ENCODE measurements around the gene DNAH14. TPM values are rescaled to one million over a fixed set of nuclear protein-coding genes. Genes with fewer than 3 reads are reported as not detected.
"Not testable (repeated sequence)": the region's sequence is repeated elsewhere in the genome, so short reads cannot be mapped to it uniquely, and the experiment has no call there.

DNAH14 gene
- total RNA-seq, 4 donors from 2014 or later, result under 0.01 to 142 (median 4.1) TPM

GRCh38 chr1:225318706-225319575 is 389.5 kb downstream of the DNAH14 start:
- H3K4me3 ChIP-seq, result no peak overlapping the region
- H3K27me3 ChIP-seq, result no peaks in the 10 kb centered on the region
- TF ChIP-seq, protein P1, sequence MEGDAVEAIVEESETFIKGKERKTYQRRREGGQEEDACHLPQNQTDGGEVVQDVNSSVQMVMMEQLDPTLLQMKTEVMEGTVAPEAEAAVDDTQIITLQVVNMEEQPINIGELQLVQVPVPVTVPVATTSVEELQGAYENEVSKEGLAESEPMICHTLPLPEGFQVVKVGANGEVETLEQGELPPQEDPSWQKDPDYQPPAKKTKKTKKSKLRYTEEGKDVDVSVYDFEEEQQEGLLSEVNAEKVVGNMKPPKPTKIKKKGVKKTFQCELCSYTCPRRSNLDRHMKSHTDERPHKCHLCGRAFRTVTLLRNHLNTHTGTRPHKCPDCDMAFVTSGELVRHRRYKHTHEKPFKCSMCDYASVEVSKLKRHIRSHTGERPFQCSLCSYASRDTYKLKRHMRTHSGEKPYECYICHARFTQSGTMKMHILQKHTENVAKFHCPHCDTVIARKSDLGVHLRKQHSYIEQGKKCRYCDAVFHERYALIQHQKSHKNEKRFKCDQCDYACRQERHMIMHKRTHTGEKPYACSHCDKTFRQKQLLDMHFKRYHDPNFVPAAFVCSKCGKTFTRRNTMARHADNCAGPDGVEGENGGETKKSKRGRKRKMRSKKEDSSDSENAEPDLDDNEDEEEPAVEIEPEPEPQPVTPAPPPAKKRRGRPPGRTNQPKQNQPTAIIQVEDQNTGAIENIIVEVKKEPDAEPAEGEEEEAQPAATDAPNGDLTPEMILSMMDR (IDR thresholded peaks at IDR 0.05), result peak; percentile 41 to 57 (median 48)
- no peak for TF ChIP-seq POLR2A (IDR thresholded peaks at IDR 0.05)
- H3K27ac ChIP-seq, result no peak overlapping the region
- no peak for DNase-seq
- no peaks in the 10 kb centered on the region for H3K36me3 ChIP-seq
- H3K4me1 ChIP-seq, result no peaks in the 10 kb centered on the region
- no peaks in the 10 kb centered on the region for H3K9me3 ChIP-seq
- intact Hi-C loops (cut with DNase I; ENCODE audit: low total_unique reads), result no loop called here

GRCh38 chr1:225319871-225320270 is 390.4 kb downstream of the DNAH14 start:
- TF ChIP-seq, protein P1 (IDR thresholded peaks at IDR 0.05), result no peak
- TF ChIP-seq POLR2A (IDR thresholded peaks at IDR 0.05), result no peak
- intact Hi-C loops (cut with DNase I; ENCODE audit: low total_unique reads), result no loop called here
- Histone ChIP-seq H3K9me3 (no peaks in the 10 kb centered on the region), H3K4me1 (no peaks in the 10 kb centered on the region), H3K27ac (no peak overlapping the region), H3K36me3 (no peaks in the 10 kb centered on the region), H3K4me3 (no peak overlapping the region), H3K27me3 (no peaks in the 10 kb centered on the region)
- no peak for DNase-seq

DNA sequence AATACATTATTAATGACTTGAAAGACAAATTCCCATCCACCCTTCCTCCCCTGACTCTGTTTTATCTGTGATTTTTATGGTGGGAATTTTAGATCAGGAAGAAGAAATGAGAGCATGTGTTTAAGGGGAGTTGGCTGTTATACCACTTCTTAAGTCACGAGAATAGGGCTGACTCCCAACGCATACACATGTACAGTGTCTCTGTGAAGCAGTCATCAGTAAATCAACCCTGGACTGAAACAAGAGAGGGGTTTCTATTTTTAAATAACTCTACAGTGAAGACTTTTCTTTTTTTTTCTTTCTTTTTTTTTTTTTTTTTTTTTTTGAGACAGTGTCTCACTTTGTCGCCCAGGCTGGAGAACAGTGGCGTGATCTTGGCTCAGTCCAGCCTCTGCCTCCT is 392.3 kb downstream of the DNAH14 start:
- Histone ChIP-seq H3K27ac (no peak overlapping the region), H3K9me3 (no peaks in the 10 kb centered on the region), H3K36me3 (no peaks in the 10 kb centered on the region), H3K27me3 (no peaks in the 10 kb centered on the region), H3K4me1 (no peaks in the 10 kb centered on the region), H3K4me3 (no peak overlapping the region)
- DNase-seq, result no peak
- intact Hi-C loops (cut with DNase I; ENCODE audit: low total_unique reads), result no loop called here
- no peak for TF ChIP-seq POLR2A (IDR thresholded peaks at IDR 0.05)
- TF ChIP-seq, protein P1 (IDR thresholded peaks at IDR 0.05), result no peak

GRCh38 chr1:225329041-225329440 is 399.6 kb downstream of the DNAH14 start:
- H3K27ac ChIP-seq, result no peak overlapping the region
- H3K9me3 ChIP-seq, result no peaks in the 10 kb centered on the region
- H3K27me3 ChIP-seq, result no peaks in the 10 kb centered on the region
- intact Hi-C loops (cut with DNase I; ENCODE audit: low total_unique reads), result no loop called here
- no peaks in the 10 kb centered on the region for H3K4me1 ChIP-seq
- DNase-seq, result no peak
- no peak overlapping the region for H3K4me3 ChIP-seq
- TF ChIP-seq, protein P1 (IDR thresholded peaks at IDR 0.05), result no peak
- TF ChIP-seq POLR2A (IDR thresholded peaks at IDR 0.05), result no peak
- no peaks in the 10 kb centered on the region for H3K36me3 ChIP-seq

DNA sequence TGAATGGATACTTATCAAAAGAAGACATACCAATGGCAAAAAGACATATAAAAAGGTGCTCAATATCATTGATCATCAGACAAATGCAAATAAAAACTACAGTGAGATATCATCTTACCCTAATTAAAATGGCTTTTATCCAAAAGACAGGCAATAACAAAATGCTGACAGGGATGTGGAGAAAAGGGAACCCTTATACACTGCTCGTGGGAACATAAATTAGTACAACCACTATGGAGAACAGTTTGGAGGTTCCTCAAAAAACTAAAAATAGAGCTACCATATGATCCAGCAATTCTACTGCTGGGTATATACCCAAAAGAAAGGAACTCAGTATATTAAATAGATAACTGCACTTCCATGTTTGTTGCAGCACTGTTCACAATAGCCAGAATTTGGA is 400.5 kb downstream of the DNAH14 start:
- H3K9me3 ChIP-seq; H3K4me1 ChIP-seq; intact Hi-C loops (cut with DNase I; ENCODE audit: low total_unique reads); DNase-seq; H3K36me3 ChIP-seq; H3K4me3 ChIP-seq; H3K27me3 ChIP-seq; H3K27ac ChIP-seq: not testable (repeated sequence)

Data from uterus (tissue), 4 donors.